Measurements from ENCODE around the gene CD33.

DNA sequence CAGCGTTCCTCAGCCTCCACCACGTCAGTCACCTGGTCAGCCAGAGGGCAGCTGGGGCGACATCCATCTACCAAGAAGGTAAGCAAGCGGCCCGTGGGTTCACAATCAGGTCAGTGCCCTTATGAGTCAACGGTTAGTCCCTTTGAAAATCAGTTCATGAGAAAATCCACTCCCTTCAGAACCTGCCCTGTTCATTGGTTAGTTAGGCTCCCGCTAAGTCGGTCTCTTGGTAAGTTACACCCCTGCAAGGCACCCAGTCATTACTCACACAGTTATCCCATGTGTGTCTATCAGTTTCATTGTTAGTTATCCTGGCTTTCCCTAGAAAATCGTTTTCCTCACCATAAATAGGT is 26.6 kb downstream of the CD33 start:
- TF ChIP-seq ATF2 (IDR thresholded peaks at IDR 0.05; ENCODE audit: low read length) (no peak), KDM1A (IDR thresholded peaks at IDR 0.05; ENCODE audit: borderline replicate concordance, low read length) (no peak), TAF7 (optimal IDR thresholded peaks at IDR 0.05; ENCODE audit: borderline replicate concordance, low read depth, low read length) (no peak), TBP (IDR thresholded peaks at IDR 0.05; ENCODE audit: low read depth, low read length) (no peak), PHF8 (conservative IDR thresholded peaks at IDR 0.05; ENCODE audit: low read depth, low read length) (no peak), YY1 (IDR thresholded peaks at IDR 0.05; ENCODE audit: low read depth, low read length) (no peak), POLR2AphosphoS5 (IDR thresholded peaks at IDR 0.05; ENCODE audit: low read depth, low read length) (no peak), BRCA1 (IDR thresholded peaks at IDR 0.05; ENCODE audit: low read depth, low read length) (no peak), JUND (IDR thresholded peaks at IDR 0.05; ENCODE audit: low read length) (no peak), TAF1 (IDR thresholded peaks at IDR 0.05; ENCODE audit: low read depth, low read length) (no peak)
- TF ChIP-seq, protein P1, sequence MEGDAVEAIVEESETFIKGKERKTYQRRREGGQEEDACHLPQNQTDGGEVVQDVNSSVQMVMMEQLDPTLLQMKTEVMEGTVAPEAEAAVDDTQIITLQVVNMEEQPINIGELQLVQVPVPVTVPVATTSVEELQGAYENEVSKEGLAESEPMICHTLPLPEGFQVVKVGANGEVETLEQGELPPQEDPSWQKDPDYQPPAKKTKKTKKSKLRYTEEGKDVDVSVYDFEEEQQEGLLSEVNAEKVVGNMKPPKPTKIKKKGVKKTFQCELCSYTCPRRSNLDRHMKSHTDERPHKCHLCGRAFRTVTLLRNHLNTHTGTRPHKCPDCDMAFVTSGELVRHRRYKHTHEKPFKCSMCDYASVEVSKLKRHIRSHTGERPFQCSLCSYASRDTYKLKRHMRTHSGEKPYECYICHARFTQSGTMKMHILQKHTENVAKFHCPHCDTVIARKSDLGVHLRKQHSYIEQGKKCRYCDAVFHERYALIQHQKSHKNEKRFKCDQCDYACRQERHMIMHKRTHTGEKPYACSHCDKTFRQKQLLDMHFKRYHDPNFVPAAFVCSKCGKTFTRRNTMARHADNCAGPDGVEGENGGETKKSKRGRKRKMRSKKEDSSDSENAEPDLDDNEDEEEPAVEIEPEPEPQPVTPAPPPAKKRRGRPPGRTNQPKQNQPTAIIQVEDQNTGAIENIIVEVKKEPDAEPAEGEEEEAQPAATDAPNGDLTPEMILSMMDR (IDR thresholded peaks at IDR 0.05; ENCODE audit: control extremely low read depth in 1 of 3, insufficient read depth in 1 of 3, low read depth in 1 of 3, low read length in 3 of 3): no peak
